MM.1S (cell line): ENCODE measurements around the gene ANKS1B.

Experiments
- DNase-seq: peaks from one replicate; pipeline ENCODE4 v3.0.0-alpha.2; 2015
- H2AFZ ChIP-seq: fragments of 300-600 bp; sonication (generic); 2 replicates; pipeline ENCODE4 v1.6.0; 2016; ENCODE audit warnings: antibody characterized with exemption, low read length
- H3F3A ChIP-seq: fragments of 300-600 bp; sonication (generic); 2 replicates; pipeline ENCODE4 v1.6.1; 2016; ENCODE audit warnings: mild to moderate bottlenecking, antibody characterized with exemption, low read length, moderate library complexity, mixed read lengths; ENCODE audit not compliant: insufficient read depth
- H3K27ac ChIP-seq: fragments of 300-600 bp; sonication (generic); 2 replicates; pipeline ENCODE4 v1.5.1; 2016; ENCODE audit warnings: mild to moderate bottlenecking, low read length
- H3K27me3 ChIP-seq: fragments of 300-600 bp; sonication (generic); replicated peaks from 2 replicates; pipeline ENCODE4 v1.6.0; 2016; ENCODE audit warnings: low read length; ENCODE audit not compliant: insufficient read depth
- H3K36me3 ChIP-seq: fragments of 300-600 bp; sonication (generic); replicated peaks from 2 replicates; pipeline ENCODE4 v1.6.1; 2016; ENCODE audit warnings: mild to moderate bottlenecking, low read length, mixed read lengths; ENCODE audit not compliant: insufficient read depth
- H3K4me1 ChIP-seq: fragments of 300-600 bp; sonication (generic); 2 replicates; pipeline ENCODE4 v1.6.1; 2016; ENCODE audit warnings: low read length, mixed read lengths
- H3K4me2 ChIP-seq: fragments of 300-600 bp; sonication (generic); 2 replicates; pipeline ENCODE4 v1.6.0; 2016; ENCODE audit warnings: low read depth, low read length
- H3K4me3 ChIP-seq: fragments of 300-600 bp; sonication (generic); 2 replicates; pipeline ENCODE4 v1.5.1; 2016; ENCODE audit warnings: low read length, mixed read lengths
- H3K79me2 ChIP-seq: fragments of 300-600 bp; sonication (generic); 2 replicates; pipeline ENCODE4 v1.6.1; 2016; ENCODE audit warnings: mixed run types, low read length, mixed read lengths
- H3K9ac ChIP-seq: fragments of 300-600 bp; sonication (generic); 2 replicates; pipeline ENCODE4 v1.6.1; 2016; ENCODE audit warnings: low read length, mixed read lengths
- H3K9me2 ChIP-seq: fragments of 300-600 bp; sonication (generic); replicated peaks from 2 replicates; pipeline ENCODE4 v1.6.1; 2016; ENCODE audit warnings: mild to moderate bottlenecking, low read length, mixed read lengths; ENCODE audit not compliant: insufficient read depth
- H3K9me3 ChIP-seq: fragments of 300-600 bp; sonication (generic); replicated peaks from 2 replicates; pipeline ENCODE4 v1.6.1; 2016; ENCODE audit warnings: mild to moderate bottlenecking, low read length, mixed read lengths; ENCODE audit not compliant: insufficient read depth
- H4K20me1 ChIP-seq: fragments of 300-600 bp; sonication (generic); 2 replicates; pipeline ENCODE4 v1.6.1; 2016; ENCODE audit warnings: mild to moderate bottlenecking, low read length, moderate library complexity, mixed read lengths; ENCODE audit not compliant: insufficient read depth
- CTCF ChIP-seq: fragments of 300-600 bp; sonication (generic); IDR thresholded peaks from 2 replicates; pipeline ENCODE4 v1.5.1; 2016; ENCODE audit warnings: antibody characterized with exemption, low read length, mixed read lengths
- EZH2 ChIP-seq: fragments of 300-600 bp; sonication (generic); optimal IDR thresholded peaks from 2 replicates; pipeline ENCODE3; 2017; ENCODE audit warnings: low read depth, mild to moderate bottlenecking, antibody characterized with exemption, low read length, mixed read lengths
- EZH2phosphoT487 ChIP-seq: fragments of 300-600 bp; sonication (generic); IDR thresholded peaks from 2 replicates; pipeline ENCODE4 v1.6.1; 2018; ENCODE audit warnings: antibody characterized with exemption, low read length

Gene ANKS1B

DNA sequence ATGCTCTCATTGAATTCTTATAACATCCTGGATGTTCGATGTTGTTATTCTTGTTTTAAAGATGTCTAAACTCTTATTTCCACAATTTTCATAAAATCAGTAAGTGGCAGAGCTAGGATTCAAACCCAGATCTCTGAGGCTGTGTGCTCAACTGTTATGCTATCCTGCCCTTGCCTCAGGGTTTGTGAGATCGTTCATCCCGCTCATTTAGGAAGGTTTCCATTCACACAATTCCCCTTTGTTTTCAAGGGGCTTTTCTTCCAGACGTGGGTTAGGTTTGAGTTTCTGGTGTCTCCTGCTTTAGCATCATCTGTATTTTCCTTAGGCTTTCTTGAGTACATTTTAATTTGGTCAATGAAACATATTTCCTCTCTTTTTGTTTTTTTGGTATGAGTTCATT is 1270.3 kb downstream of the ANKS1B start:
- Histone ChIP-seq H3K9me2 (no peaks in the 10 kb centered on the region), H3K36me3 (no peaks in the 10 kb centered on the region)

DNA sequence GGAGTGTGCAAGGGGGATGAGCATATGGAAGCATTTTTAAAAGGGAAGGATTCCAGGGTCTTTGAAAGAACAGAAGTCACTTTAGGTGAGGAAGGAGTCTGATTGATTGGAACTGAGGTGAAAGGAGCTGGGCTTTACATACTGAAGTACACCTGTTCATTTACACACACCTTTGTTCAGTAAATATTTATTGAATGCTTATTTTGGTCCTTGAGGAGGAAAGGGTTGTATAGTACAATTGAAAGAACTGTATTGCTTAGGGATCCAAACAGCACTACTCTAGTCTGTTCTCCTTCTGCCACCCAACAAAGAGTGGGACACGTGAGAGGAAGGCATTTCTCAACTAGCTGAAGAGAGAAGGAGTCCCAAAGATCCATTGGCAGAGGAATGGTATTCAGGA is 1275.7 kb downstream of the ANKS1B start:
- no peak overlapping the region for H3K4me2 ChIP-seq
- no peaks in the 10 kb centered on the region for H3K4me1 ChIP-seq
- H3K9me3 ChIP-seq, result no peaks in the 10 kb centered on the region
- H3K9me2 ChIP-seq, result no peaks in the 10 kb centered on the region
- H3K36me3 ChIP-seq, result no peaks in the 10 kb centered on the region
- no peak overlapping the region for H2AFZ ChIP-seq
- no peaks in the 10 kb centered on the region for H3K79me2 ChIP-seq
- no peaks in the 10 kb centered on the region for H4K20me1 ChIP-seq
- no peak overlapping the region for H3K27ac ChIP-seq
- no peak for DNase-seq
- H3K9ac ChIP-seq, result no peak overlapping the region
- no peaks in the 10 kb centered on the region for H3F3A ChIP-seq
- TF ChIP-seq EZH2 (no peak), CTCF (no peak), EZH2phosphoT487 (no peak)
- H3K27me3 ChIP-seq, result no peaks in the 10 kb centered on the region
- no peak overlapping the region for H3K4me3 ChIP-seq

More for the DNA sequence above, 1270.3 kb downstream of the ANKS1B start:
- H3K4me1 ChIP-seq, result no peaks in the 10 kb centered on the region
- no peaks in the 10 kb centered on the region for H3K9me3 ChIP-seq
- H3K27me3 ChIP-seq, result no peaks in the 10 kb centered on the region
- H3K4me3 ChIP-seq, result no peak overlapping the region
- H3K4me2 ChIP-seq, result no peak overlapping the region
- no peaks in the 10 kb centered on the region for H4K20me1 ChIP-seq
- no peak for TF ChIP-seq EZH2
- TF ChIP-seq CTCF, result no peak
- no peak for TF ChIP-seq EZH2phosphoT487
- no peaks in the 10 kb centered on the region for H3F3A ChIP-seq
- H3K27ac ChIP-seq, result no peak overlapping the region
- H2AFZ ChIP-seq, result no peak overlapping the region
- no peaks in the 10 kb centered on the region for H3K79me2 ChIP-seq
- no peak for DNase-seq
- no peak overlapping the region for H3K9ac ChIP-seq

DNA sequence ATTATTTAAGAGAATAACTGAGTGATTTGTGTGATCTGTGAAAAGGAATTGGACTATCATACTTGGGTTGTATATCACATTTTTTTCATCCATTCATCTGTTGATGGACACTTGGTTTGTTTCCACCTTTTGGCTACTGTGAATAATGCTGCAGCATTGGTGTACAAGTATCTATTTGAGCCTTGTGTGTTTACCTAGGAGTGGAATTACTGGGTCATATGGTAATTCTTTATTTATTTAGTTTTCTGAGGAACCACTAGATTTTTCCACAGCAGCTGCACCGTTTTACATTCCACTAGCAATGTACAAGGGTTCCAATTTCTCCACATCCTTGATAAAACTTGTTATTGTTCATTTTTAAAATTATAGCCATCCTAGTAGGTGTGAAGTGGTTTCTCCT is 1283.6 kb downstream of the ANKS1B start:
- DNase-seq, result no peak

More for the DNA sequence above, 1283.6 kb downstream of the ANKS1B start:
- Histone ChIP-seq H3K9ac (no peak overlapping the region), H3K9me3 (no peaks in the 10 kb centered on the region), H3K4me1 (no peaks in the 10 kb centered on the region), H3K27me3 (no peaks in the 10 kb centered on the region), H3K27ac (no peak overlapping the region), H2AFZ (no peak overlapping the region), H3K79me2 (no peaks in the 10 kb centered on the region), H3K4me3 (no peak overlapping the region), H3K9me2 (no peaks in the 10 kb centered on the region), H3K4me2 (no peak overlapping the region), H4K20me1 (no peaks in the 10 kb centered on the region), H3K36me3 (no peaks in the 10 kb centered on the region), H3F3A (no peaks in the 10 kb centered on the region)
- TF ChIP-seq EZH2 (no peak), CTCF (no peak), EZH2phosphoT487 (no peak)
